NT2/D1 (cell line): ENCODE results near the gene NTRK2.
A peak's percentile ranks its signal among the peaks of the same experiment; 100 is the strongest.

Experiments
- DNase-seq: peaks from one replicate; pipeline ENCODE4 v3.0.0-alpha.2; 2011; ENCODE audit warnings: low read depth, low spot score
- H3K27me3 ChIP-seq: 2 replicates; pipeline ENCODE4 v1.6.0; 2011; ENCODE audit warnings: mild to moderate bottlenecking; ENCODE audit not compliant: insufficient read length, insufficient read depth
- H3K36me3 ChIP-seq: 2 replicates; pipeline ENCODE4 v1.6.1; 2011; ENCODE audit warnings: mild to moderate bottlenecking, low read length, mixed read lengths; ENCODE audit not compliant: insufficient read depth, insufficient read length
- H3K4me1 ChIP-seq: 2 replicates; pipeline ENCODE4 v1.5.1; 2011; ENCODE audit not compliant: insufficient read depth, insufficient read length
- H3K4me3 ChIP-seq: 2 replicates; pipeline ENCODE4 v1.5.1; 2011; ENCODE audit warnings: low read depth; ENCODE audit not compliant: insufficient read length
- H3K9ac ChIP-seq: 2 replicates; pipeline ENCODE4 v1.6.0; 2011; ENCODE audit warnings: low read depth; ENCODE audit not compliant: insufficient read length
- H3K9me3 ChIP-seq: 2 replicates; pipeline ENCODE4 v1.5.1; 2011; ENCODE audit warnings: mild to moderate bottlenecking, low read length; ENCODE audit not compliant: insufficient read depth
- SUZ12 ChIP-seq: IDR thresholded peaks from 2 replicates; pipeline ENCODE4 v1.6.1; 2011; ENCODE audit not compliant: insufficient read length, insufficient read depth; ENCODE audit errors: extremely low read depth
- YY1 ChIP-seq: IDR thresholded peaks from 2 replicates; pipeline ENCODE4 v1.6.1; 2011; ENCODE audit not compliant: insufficient read length, insufficient read depth
- ZNF274 ChIP-seq: IDR thresholded peaks from 2 replicates; pipeline ENCODE4 v1.6.1; 2011; ENCODE audit warnings: mild to moderate bottlenecking, low read depth, low read length

NTRK2 gene

DNA sequence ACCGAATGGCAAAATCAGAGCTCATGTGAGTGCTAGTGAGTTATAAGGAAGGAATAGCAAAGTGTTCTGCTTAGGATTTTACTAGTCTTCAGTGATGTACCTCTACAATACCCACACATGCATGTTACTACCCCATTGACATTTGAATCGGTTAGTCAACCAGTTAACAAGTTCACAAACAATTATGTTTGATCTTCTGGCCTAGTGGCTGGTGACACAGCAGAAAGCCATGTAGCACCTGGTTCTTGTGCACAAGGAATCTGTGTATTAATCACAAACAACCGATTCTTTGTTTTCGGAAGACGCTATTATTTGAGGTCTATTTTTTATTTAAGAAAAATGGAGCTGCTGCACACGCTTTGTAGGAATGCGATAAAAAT lies 41.9 kb downstream of the NTRK2 start:
- no peaks in the 10 kb centered on the region for H3K4me1 ChIP-seq
- no peaks in the 10 kb centered on the region for H3K36me3 ChIP-seq

DNA sequence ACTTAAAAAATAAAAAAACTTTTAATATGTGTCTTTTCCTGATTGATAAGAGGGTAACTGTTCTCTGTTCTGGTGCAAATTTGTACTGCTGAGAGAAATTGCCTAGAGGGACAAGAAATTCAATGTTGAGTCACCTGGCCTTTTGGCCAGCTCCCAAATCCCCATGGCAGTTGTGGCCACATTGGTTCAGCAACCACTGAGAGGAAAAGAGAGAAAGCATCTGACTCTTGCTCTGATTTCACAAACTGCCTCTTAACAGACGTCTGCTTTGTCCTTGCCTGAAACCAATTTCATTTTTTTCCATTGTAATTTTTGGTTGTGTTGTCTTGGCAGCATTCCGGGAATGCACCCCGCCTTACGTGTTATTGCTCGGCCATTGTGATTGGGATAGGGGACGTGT lies 42.4 kb downstream of the NTRK2 start:
- Histone ChIP-seq H3K9ac (no peak overlapping the region), H3K36me3 (no peaks in the 10 kb centered on the region), H3K9me3 (no peaks in the 10 kb centered on the region), H3K4me3 (no peak overlapping the region), H3K4me1 (no peaks in the 10 kb centered on the region), H3K27me3 (no peaks in the 10 kb centered on the region)
- DNase-seq, result no peak
- TF ChIP-seq YY1 (no peak), SUZ12 (no peak), ZNF274 (no peak)

More for the DNA sequence above, 41.9 kb downstream of the NTRK2 start:
- Histone ChIP-seq H3K4me3 (no peak overlapping the region), H3K9me3 (no peaks in the 10 kb centered on the region), H3K9ac (no peak overlapping the region), H3K27me3 (no peaks in the 10 kb centered on the region)
- no peak for TF ChIP-seq YY1
- no peak for DNase-seq

DNA sequence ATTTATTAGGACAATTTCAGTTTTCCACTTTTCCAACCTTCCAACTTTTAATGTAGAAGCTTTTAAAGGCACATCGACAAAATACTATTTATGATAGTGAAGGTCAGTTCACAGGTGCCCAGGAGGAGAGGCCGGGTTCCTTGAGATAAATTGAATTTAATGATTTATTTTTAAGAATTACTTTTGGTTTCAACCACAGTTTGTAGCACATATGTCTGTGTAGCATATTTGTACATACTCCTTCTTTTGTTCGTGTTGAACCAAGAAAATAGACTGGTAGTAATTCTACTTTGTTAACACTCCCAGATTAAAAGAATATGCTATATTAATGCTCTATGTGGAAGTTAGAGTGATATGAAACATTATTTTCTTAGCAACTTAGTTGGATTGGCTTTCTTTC lies 46.7 kb downstream of the NTRK2 start:
- Histone ChIP-seq H3K4me3 (no peak overlapping the region), H3K27me3 (no peaks in the 10 kb centered on the region)
- no peak for DNase-seq

DNA sequence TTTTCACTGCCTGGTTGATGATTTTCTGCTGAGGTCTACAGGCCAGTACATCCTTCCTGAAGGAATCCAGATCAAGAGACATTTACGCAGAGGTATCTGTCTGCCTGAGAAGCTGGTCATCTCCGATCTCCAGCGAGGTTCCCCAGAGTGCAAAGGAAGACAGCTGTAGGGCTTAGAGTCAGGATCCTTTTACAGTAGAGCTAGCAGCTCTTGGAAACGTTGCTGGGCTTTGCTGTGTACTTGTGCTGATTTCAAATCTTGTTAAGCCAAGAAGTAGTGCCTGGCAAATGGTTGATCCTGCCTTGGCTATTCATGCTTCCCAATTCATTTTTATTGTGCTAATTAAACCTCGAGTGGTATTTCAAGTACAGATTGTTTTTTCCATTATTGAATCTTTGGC lies 48.9 kb downstream of the NTRK2 start:
- no peak for TF ChIP-seq ZNF274
- TF ChIP-seq SUZ12, result no peak
- TF ChIP-seq YY1, result no peak

More for the DNA sequence above, 46.7 kb downstream of the NTRK2 start:
- TF ChIP-seq YY1 (no peak), ZNF274 (no peak), SUZ12 (no peak)
- Histone ChIP-seq H3K36me3 (no peaks in the 10 kb centered on the region), H3K4me1 (no peaks in the 10 kb centered on the region), H3K9me3 (no peaks in the 10 kb centered on the region), H3K9ac (no peak overlapping the region)

DNA sequence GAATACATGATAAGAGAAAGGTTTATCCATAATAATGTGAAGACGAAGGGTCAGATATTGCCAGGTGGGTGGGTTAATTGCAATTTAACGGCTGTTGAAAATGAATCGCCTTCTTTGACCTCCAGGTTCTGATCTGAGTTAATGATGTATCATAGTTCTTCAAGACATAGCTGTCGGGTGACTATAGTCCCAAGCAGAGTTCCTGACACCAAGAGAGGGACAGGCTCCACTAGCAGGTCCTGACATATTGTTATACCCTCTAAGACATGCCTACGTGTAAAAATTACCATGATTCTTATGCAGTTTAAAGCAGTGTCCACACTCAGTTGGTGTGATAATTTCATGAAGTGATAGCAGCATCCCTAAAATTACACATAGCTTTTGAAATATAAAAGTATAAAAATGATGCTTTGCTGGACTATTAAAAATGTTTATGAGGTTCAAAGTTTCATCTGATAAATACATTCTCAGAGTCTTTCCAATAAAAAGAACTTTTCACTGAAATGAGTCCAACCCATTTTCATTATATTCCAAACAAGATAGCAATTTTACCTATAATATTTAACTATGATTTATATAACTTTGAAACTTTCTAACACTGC lies 53.0 kb downstream of the NTRK2 start:
- TF ChIP-seq ZNF274, result no peak
- H3K9ac ChIP-seq, result no peak overlapping the region
- H3K36me3 ChIP-seq, result no peaks in the 10 kb centered on the region
- H3K27me3 ChIP-seq, result no peaks in the 10 kb centered on the region
- no peak overlapping the region for H3K4me3 ChIP-seq
- H3K9me3 ChIP-seq, result no peaks in the 10 kb centered on the region
- no peaks in the 10 kb centered on the region for H3K4me1 ChIP-seq
- DNase-seq, result no peak

More for the DNA sequence above, 48.9 kb downstream of the NTRK2 start:
- DNase-seq, result no peak
- no peaks in the 10 kb centered on the region for H3K27me3 ChIP-seq
- H3K36me3 ChIP-seq, result no peaks in the 10 kb centered on the region
- no peak overlapping the region for H3K9ac ChIP-seq
- H3K4me3 ChIP-seq, result no peak overlapping the region
- no peaks in the 10 kb centered on the region for H3K4me1 ChIP-seq
- H3K9me3 ChIP-seq, result no peaks in the 10 kb centered on the region

DNA sequence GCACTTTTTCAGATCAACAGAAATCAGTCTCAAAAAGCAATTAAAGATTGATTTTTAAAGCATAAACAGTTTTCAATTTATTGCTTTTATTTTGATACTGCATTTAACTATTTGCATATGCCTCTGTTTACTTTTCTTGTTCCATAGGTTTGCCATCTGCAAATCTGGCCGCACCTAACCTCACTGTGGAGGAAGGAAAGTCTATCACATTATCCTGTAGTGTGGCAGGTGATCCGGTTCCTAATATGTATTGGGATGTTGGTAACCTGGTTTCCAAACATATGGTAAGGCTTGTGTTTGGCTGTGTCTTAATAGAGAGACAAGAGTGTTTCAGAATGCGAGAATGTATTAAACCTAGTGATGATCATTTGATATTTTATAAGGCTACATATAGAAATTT lies 53.9 kb downstream of the NTRK2 start:
- DNase-seq, result no peak
- H3K4me1 ChIP-seq, result no peaks in the 10 kb centered on the region

DNA sequence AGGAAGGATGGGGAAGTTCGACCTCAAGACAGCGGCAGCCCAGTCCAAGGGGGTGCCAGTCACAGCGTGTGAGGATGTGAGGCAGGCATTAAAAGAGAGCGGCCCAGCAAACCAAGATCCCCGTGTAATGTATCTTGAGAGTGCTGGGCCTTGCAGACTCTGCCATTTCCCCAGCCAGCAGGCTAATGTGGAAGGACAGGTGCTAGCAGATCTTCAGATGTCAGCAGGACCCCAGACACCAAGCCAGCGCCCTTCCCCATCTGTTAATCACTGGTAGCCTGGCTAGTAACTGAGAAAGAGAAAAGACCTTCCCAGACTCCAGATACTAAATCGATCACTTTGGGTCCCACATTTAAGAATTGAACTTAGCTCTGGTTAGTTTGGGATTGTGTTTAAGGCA lies 62.2 kb downstream of the NTRK2 start:
- TF ChIP-seq YY1, result no peak
- no peak for TF ChIP-seq ZNF274
- no peak for TF ChIP-seq SUZ12
- H3K9ac ChIP-seq, result no peak overlapping the region
- no peak for DNase-seq
- H3K4me3 ChIP-seq, result no peak overlapping the region
- no peaks in the 10 kb centered on the region for H3K27me3 ChIP-seq
- no peaks in the 10 kb centered on the region for H3K4me1 ChIP-seq
- H3K9me3 ChIP-seq, result no peaks in the 10 kb centered on the region
- H3K36me3 ChIP-seq, result no peaks in the 10 kb centered on the region

More for the DNA sequence above, 53.9 kb downstream of the NTRK2 start:
- H3K36me3 ChIP-seq, result no peaks in the 10 kb centered on the region
- H3K4me3 ChIP-seq, result no peak overlapping the region
- H3K9me3 ChIP-seq, result no peaks in the 10 kb centered on the region
- TF ChIP-seq ZNF274 (no peak), YY1 (no peak), SUZ12 (no peak)
- no peak overlapping the region for H3K9ac ChIP-seq
- no peaks in the 10 kb centered on the region for H3K27me3 ChIP-seq

DNA sequence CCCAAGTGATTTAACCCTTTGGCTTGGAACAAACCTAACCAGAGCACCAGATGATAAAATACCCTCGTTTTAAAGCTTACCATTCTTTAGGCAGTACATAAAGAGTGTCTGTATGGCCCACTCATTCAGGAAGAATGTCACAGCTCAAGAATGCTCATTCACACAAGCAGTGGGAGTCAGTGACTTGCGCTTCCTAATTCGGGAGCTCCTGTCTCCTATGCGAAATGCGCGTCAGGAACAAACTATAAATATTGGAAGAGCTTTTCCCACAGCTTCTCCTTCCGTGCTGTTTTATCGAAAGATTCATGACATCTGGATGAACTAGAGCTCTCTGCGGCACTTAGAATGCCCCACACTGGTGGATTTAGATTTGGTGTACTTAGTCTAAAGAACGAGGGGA lies 66.6 kb downstream of the NTRK2 start:
- TF ChIP-seq ZNF274 (no peak), SUZ12 (no peak), YY1 (no peak)
- no peaks in the 10 kb centered on the region for H3K36me3 ChIP-seq
- no peaks in the 10 kb centered on the region for H3K9me3 ChIP-seq
- H3K9ac ChIP-seq, result no peak overlapping the region
- peak; percentile 25 for DNase-seq
- H3K4me1 ChIP-seq, result no peaks in the 10 kb centered on the region
- no peaks in the 10 kb centered on the region for H3K27me3 ChIP-seq
- no peak overlapping the region for H3K4me3 ChIP-seq
